GM19452 (cell line): ENCODE measurements around the gene PKDCC.

Experiments used
- ATAC-seq: cut with Tn5 transposase; IDR thresholded peaks from one replicate; pipeline ENCODE4 v1.9.1; 2021; ENCODE audit not compliant: unreplicated experiment

The PKDCC gene

DNA sequence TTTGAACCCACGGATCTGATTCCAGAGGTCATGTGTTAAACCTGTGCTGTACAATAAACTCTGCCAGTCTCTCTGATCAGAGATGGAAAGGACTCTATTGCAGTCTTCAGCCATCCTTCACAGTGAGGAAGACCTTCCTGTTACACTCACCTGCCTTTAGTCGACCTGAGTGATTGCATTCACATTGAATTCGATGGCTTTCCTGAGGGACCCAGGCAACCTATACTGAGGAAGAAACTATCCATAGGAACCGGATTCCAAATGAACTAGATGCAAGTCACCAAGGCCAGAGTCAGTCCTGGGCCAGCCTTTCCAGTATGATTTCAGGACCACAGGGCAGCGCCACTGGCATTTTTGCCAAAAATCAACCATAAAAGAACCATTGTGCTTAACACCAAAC is 56.8 kb downstream of the PKDCC start:
- ATAC-seq, result no peak

- peak; percentile 49 for ATAC-seq
Measured at GRCh38 chr2:42105330-42106256, 57.8 kb downstream of the PKDCC start.

GRCh38 chr2:42106257-42106816 is 58.5 kb downstream of the PKDCC start:
- no peak for ATAC-seq

- no peak for ATAC-seq
Measured at GRCh38 chr2:42107249-42108042, 59.6 kb downstream of the PKDCC start.
